T-helper 22 cell (primary cell): Measurements from ENCODE around the gene IL1A.

ENCODE experiments used
- DNase-seq: peaks from one replicate; pipeline ENCODE4 v3.0.0-alpha.2; 2020; ENCODE audit warnings: low read depth

IL1A gene

DNA sequence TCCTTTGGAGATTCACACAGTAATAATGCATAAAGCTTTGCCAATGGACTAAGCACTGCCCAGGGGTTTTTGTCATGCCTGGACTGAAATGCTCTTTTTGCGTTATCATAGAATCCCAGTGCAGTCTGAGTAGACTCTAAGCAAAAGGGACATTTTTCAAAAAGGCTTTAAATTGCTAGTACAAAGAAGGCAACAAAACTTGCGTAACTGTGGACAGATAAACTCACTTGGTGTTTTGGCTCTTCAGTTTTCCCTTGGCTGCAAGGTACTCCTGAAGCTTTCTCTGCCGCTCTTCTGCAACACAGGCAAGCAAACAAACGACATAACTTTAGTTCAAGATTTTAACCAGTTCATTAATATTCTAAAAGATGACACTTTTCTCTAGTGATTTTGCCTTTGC lies 22.0 kb downstream of the IL1A start:
- DNase-seq: no peak

DNA sequence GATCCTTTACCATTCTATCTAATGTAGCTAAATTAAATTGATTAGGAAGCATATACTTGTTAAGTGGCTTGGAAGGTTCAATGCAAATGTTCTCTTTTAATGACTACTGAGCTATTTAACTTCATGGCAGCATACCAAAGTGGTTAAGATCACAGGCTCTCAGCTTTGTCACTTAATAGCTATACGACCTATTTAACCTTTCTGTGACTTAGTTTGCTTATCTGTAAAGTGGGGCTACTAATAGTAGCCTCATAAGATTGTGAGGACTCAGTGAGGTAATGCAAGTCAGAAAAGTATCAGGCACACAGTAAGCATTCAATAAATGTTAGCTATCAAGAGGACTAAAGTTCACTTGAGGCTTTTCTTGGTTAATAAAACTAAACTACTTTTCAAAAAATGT lies 24.1 kb downstream of the IL1A start:
- DNase-seq: no peak

DNA sequence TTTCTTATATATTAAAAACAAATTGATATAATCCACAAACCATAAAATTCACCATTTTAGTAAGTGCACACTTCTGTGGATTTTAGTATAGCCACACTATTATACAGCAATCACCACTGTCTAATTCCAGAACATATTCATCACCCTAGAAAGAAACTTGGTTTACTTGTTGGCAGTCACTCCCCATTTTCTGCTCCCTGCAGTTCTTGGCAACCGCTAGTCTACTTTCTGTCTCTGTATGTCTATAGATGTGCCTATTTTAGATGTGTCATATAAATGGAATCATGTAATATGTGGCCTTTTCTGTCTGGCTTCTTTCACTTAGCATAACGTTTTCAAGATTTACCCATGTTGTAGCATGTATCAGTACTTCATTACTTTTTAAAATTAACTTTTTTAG lies 25.6 kb downstream of the IL1A start:
- DNase-seq: no peak

DNA sequence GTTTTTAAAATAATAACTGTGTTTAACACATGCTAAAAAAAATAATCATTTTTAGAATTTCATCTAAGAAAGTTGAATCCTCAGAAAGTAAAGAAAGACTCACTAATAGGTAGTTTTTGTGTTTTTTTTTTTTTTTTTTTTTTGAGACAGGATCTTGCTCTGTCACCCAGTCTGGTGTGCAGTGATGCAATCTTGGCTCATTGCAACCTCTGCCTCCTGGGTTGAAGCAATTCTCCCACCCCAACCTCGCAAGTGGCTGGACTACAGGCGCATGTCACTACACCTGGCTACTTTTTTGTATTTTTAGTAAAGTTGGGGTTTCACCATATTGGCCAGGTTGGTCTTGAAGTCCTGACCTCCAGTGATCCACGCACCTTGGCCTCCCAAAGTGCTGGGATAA lies 27.0 kb downstream of the IL1A start:
- no peak for DNase-seq

GRCh38 chr2:112756207-112756606 lies 28.1 kb downstream of the IL1A start:
- DNase-seq: no peak

DNA sequence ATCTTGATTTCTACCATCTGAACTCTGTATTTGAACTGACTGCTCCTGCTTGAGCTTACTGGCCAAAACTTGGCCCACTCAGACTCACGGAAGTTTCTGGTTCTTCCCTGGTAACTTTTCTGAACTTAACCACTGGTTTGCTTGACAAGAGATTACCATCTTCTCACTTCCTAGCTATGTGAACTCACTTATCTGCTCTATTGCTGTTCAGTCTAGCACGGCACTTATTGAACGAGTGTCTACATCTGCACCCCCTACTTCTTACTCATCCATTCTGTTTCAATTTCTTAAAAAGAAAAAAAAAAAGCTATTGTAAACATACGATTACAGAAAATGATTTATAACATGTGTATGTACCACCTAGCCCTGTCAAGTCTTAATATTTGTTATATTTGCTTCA lies 28.8 kb downstream of the IL1A start:
- no peak for DNase-seq

DNA sequence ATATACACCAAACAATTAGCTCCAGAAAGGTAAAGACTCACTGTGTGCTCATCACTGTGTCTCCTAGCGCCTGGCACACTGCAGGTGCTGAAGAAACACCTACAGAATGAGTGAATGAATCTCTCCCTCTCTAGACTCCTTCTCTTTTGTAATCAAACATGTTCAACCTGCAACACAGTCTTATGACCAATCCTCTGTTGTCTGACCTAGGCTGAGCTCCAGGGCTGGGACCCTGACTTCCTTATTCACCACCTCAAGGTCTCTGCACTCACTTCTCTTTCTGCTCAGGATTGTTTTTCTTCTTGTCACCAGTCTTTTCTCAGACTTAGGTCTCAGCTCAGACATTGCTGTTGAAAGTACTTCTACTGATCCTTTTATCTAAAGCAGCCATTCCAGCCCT lies 29.7 kb downstream of the IL1A start:
- no peak for DNase-seq

- no peak for DNase-seq
Observed at GRCh38 chr2:112752667-112753066, 31.6 kb downstream of the IL1A start.

DNA sequence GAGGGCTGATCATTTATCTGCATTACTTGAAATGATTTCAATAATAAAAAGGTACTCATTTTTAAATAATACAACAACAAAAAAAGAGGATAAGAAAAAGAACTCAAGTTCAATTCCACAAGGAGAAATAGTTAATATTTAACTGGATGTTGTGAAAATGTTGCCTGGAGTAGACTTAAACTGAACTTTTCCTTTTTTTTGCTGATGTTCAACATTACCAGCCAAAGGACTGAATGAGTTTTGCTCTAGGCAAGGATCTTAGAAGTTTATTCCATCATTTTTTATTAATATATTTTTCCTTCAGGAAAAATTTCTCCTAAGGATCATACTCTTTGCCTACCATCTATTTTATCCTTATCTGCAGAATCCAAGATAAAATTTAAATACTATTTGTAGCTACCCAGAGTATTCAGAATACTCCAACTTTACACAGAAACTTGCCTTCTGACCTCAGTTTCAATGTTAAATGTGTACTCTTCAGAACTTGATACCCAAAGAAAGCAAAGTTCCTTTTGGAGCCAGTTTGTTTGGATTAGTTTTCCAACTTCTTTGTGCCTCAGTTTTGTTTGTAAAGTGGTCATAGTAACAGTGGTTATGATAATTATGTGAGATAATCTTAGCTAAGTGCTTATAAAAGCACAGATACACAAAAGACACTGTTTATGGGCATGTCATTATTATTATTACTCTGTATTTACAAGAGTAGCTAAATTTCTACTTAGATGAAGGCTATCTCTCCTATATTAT lies 32.7 kb downstream of the IL1A start:
- DNase-seq: no peak

- no peak for DNase-seq
Observed at GRCh38 chr2:112750560-112750843, 33.8 kb downstream of the IL1A start.

GRCh38 chr2:112749755-112750559 lies 34.3 kb downstream of the IL1A start:
- peak; percentile 66 for DNase-seq

- no peak for DNase-seq
Observed at GRCh38 chr2:112740527-112740926, 43.8 kb downstream of the IL1A start.

- no peak for DNase-seq
Observed at GRCh38 chr2:112737542-112738232, 46.6 kb downstream of the IL1A start.

DNA sequence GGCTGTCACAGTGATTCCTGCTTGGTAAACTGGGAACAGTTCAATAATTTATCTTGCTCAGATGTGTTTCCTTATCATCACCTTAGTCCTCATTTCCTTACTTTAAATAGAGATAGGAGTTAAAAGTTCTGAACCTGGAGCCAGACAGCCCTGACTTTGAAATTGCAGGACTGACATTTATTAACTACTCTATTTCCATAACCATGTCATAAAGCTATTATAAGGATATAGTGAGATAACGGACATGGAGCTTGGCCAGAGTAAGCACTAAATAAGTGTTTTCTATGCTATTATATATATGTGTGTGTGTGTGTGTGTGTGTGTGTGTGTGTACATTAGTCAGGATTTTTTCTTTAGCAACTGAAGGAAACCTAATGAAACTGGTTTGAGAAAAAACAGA lies 50.4 kb downstream of the IL1A start:
- DNase-seq: no peak

DNA sequence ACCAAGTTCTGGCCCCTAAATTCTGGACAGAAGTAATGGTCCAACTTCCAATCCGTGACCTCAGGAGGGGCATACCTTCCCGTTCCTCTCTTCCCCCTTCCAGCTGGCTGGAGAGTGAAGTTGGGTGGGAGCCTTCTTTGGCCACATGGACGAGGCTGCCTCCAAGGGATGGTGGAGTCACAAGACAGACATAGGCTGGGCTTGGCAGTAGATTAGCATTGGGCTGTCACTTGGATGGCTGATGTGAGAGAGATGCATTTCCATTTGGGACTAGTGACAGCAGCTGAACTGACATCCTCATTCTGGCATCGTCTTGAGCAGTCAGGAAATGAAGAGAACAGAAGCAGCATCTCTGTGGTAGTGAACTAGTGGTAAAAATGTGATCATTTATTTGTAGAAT lies 50.8 kb downstream of the IL1A start:
- no peak for DNase-seq

GRCh38 chr2:112731479-112731878 lies 52.8 kb downstream of the IL1A start:
- no peak for DNase-seq

GRCh38 chr2:112730791-112731190 lies 53.5 kb downstream of the IL1A start:
- no peak for DNase-seq

DNA sequence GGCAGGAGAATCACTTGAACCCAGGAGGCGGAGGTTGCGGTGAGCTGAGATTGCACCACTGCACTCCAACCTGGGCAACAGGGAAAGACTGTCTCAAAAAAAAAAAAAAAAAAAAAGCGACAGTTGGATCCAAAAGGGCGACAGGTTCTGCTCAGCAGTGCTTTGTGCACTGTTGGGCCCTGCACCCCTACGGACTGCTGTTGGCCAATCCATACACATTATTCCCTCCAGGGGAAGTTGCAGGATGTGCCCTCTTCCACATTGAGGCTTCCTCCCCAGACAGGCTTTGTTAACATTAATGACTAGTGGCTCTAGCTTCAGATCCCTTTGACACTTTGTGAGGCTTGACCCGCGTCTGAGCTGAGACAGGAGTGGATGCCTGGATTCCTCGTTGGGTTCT lies 54.1 kb downstream of the IL1A start:
- no peak for DNase-seq

- no peak for DNase-seq
Observed at GRCh38 chr2:112728378-112729175, 55.7 kb downstream of the IL1A start.

GRCh38 chr2:112728029-112728362 lies 56.3 kb downstream of the IL1A start:
- no peak for DNase-seq

GRCh38 chr2:112727276-112728028 lies 56.8 kb downstream of the IL1A start:
- no peak for DNase-seq
